Subcutaneous adipose tissue (tissue), 4 donors: ENCODE results near the gene CCDC127. TPM values are rescaled to one million over a fixed set of nuclear protein-coding genes. Genes with fewer than 3 reads are reported as not detected.

Experiments used
- CTCF ChIP-seq: fragments of 450-650 bp; IDR thresholded peaks from one replicate; pipeline ENCODE4 v1.5.1; 2016; ENCODE audit warnings: low read depth, mild to moderate bottlenecking, control low read depth, antibody characterized with exemption, moderate library complexity
- total RNA-seq, 4 donors: library from RNA; depleted of rRNA; stranded (reverse); fragments of >200 nt; gene quantifications; one replicate each; pipeline ENCODE4 v1.1.0, GENCODE V29; 2016

The CCDC127 gene
- total RNA-seq, 4 donors from 2014 or later = 4.9 to 6.5 (median 5.8) TPM

GRCh38 chr5:184471-184870 is 33.5 kb downstream of the CCDC127 start:
- no peak for TF ChIP-seq CTCF

GRCh38 chr5:182126-182525 is 35.8 kb downstream of the CCDC127 start:
- TF ChIP-seq CTCF = no peak

GRCh38 chr5:181566-181965 is 36.4 kb downstream of the CCDC127 start:
- TF ChIP-seq CTCF = no peak

- TF ChIP-seq CTCF = no peak
Observed at GRCh38 chr5:181160-181559, 36.8 kb downstream of the CCDC127 start.

- no peak for TF ChIP-seq CTCF
Observed at GRCh38 chr5:180286-180918, 37.6 kb downstream of the CCDC127 start.

GRCh38 chr5:179401-179800 is 38.6 kb downstream of the CCDC127 start:
- no peak for TF ChIP-seq CTCF

GRCh38 chr5:178110-178509 is 39.8 kb downstream of the CCDC127 start:
- TF ChIP-seq CTCF = no peak
